Liver (tissue), 3 donors: ENCODE measurements around the gene CREB5.

ENCODE experiments used
- JUND ChIP-seq, 2 donors: IDR thresholded peaks; 2 replicates each; pipeline ENCODE4 v1.6.1; 2016; ENCODE audit warnings: antibody characterized with exemption in 2 of 2
- TAF1 ChIP-seq: conservative IDR thresholded peaks from 2 replicates; pipeline ENCODE4 v1.6.1; 2016; ENCODE audit warnings: antibody characterized with exemption, mild to moderate bottlenecking
- YY1 ChIP-seq: IDR thresholded peaks from 2 replicates; pipeline ENCODE4 v1.6.1; 2016; ENCODE audit warnings: antibody characterized with exemption, mild to moderate bottlenecking
- TF ChIP-seq, protein P1 (sequence below): fragments of 150-350 bp; IDR thresholded peaks from 2 replicates; pipeline ENCODE4 v1.5.1; 2017; ENCODE audit warnings: improper control_type of control experiment, low read depth, low read length; ENCODE audit not compliant: missing input control
- TF ChIP-seq, protein P2 (sequence below): IDR thresholded peaks from 2 replicates; pipeline ENCODE4 v1.6.1; 2016; ENCODE audit warnings: antibody characterized with exemption
- donor health status: healthy.
- donor health status: healthy.

DNA sequence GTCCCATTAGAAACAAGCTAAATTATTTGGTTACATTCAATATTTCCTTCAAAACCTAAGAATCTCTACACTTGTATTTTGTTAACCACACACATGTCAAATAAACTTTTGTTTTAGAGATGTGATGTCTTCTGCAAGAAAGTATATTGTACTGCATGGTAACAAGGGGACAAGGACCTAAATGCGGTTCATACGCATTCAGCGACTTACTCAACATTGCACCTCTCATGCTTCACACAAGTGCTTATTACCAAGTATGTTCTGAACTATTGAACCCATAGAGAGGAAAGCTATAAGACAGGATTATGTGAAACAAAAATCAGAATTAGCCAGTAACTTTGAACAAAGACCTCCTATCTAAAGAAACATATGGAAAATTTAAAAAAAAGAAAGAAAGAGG is 68.3 kb downstream of the CREB5 start:
- TF ChIP-seq, protein P1, sequence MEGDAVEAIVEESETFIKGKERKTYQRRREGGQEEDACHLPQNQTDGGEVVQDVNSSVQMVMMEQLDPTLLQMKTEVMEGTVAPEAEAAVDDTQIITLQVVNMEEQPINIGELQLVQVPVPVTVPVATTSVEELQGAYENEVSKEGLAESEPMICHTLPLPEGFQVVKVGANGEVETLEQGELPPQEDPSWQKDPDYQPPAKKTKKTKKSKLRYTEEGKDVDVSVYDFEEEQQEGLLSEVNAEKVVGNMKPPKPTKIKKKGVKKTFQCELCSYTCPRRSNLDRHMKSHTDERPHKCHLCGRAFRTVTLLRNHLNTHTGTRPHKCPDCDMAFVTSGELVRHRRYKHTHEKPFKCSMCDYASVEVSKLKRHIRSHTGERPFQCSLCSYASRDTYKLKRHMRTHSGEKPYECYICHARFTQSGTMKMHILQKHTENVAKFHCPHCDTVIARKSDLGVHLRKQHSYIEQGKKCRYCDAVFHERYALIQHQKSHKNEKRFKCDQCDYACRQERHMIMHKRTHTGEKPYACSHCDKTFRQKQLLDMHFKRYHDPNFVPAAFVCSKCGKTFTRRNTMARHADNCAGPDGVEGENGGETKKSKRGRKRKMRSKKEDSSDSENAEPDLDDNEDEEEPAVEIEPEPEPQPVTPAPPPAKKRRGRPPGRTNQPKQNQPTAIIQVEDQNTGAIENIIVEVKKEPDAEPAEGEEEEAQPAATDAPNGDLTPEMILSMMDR, result no peak
- no peak for TF ChIP-seq TAF1
- no peak for TF ChIP-seq JUND (IDR thresholded peaks at IDR 0.05)
- TF ChIP-seq, protein P2, sequence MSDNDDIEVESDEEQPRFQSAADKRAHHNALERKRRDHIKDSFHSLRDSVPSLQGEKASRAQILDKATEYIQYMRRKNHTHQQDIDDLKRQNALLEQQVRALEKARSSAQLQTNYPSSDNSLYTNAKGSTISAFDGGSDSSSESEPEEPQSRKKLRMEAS, result no peak
- TF ChIP-seq YY1, result no peak
